Chondrocyte (in vitro differentiated cells): ENCODE data around the gene TGM4. TPM values are rescaled to one million over a fixed set of nuclear protein-coding genes. Genes with fewer than 3 reads are reported as not detected.

Experiments used
- DNase-seq: peaks from one replicate; pipeline ENCODE4 v3.0.0; 2021; ENCODE audit warnings: mixed read lengths, low spot score
- H3K27ac Mint-ChIP-seq: one replicate; pipeline ENCODE4 v1.8.0; 2021; ENCODE audit warnings: mild to moderate bottlenecking, moderate library complexity, mixed read lengths; ENCODE audit not compliant: unreplicated experiment
- H3K27me3 Mint-ChIP-seq: 2 replicates; pipeline ENCODE4 v1.8.0; 2021; ENCODE audit warnings: low read depth, mixed read lengths
- H3K36me3 Mint-ChIP-seq: 2 replicates; pipeline ENCODE4 v1.8.0; 2021; ENCODE audit warnings: low read depth, mixed read lengths
- H3K4me1 Mint-ChIP-seq: 2 replicates; pipeline ENCODE4 v1.8.0; 2021; ENCODE audit warnings: low read depth, mild to moderate bottlenecking, mixed read lengths
- H3K4me3 Mint-ChIP-seq: one replicate; pipeline ENCODE4 v1.8.0; 2021; ENCODE audit warnings: mild to moderate bottlenecking, moderate library complexity, mixed read lengths; ENCODE audit not compliant: unreplicated experiment
- H3K9me3 Mint-ChIP-seq: 2 replicates; pipeline ENCODE4 v1.8.0; 2021; ENCODE audit warnings: low read depth, mixed read lengths
- CTCF ChIP-seq: fragments of 200-600 bp; sonication (generic); IDR thresholded peaks from 2 replicates; pipeline ENCODE4 v1.5.0; 2021; ENCODE audit warnings: antibody characterized with exemption, mild to moderate bottlenecking, moderate library complexity
- total RNA-seq: library from RNA; stranded (reverse); gene quantifications from 3 replicates; pipeline ENCODE4 v1.2.1, GENCODE V29; 2021

The TGM4 gene
- total RNA-seq, 1 donor from 2014 or later = 0.27 TPM

- H3K4me3 Mint-ChIP-seq = no peak overlapping the region
- H3K27ac Mint-ChIP-seq = peak overlapping the region; percentile 0
- no peaks in the 10 kb centered on the region for H3K36me3 Mint-ChIP-seq
- H3K4me1 Mint-ChIP-seq = peaks cover 42% of the 10 kb centered on the region
- H3K27me3 Mint-ChIP-seq = no peaks in the 10 kb centered on the region
- no peaks in the 10 kb centered on the region for H3K9me3 Mint-ChIP-seq
- TF ChIP-seq CTCF = no peak
- DNase-seq = no peak
These were observed 12.7 kb downstream of the TGM4 start for GRCh38 chr3:44887101-44887500.

GRCh38 chr3:44890258-44890657 is 15.8 kb downstream of the TGM4 start:
- no peak overlapping the region for H3K27ac Mint-ChIP-seq
- no peak for TF ChIP-seq CTCF

GRCh38 chr3:44890852-44891251 is 16.4 kb downstream of the TGM4 start:
- H3K4me3 Mint-ChIP-seq = no peak overlapping the region
- no peak overlapping the region for H3K27ac Mint-ChIP-seq
- no peaks in the 10 kb centered on the region for H3K36me3 Mint-ChIP-seq
- H3K4me1 Mint-ChIP-seq = peaks cover 39% of the 10 kb centered on the region
- TF ChIP-seq CTCF = no peak
- no peak for DNase-seq
- H3K9me3 Mint-ChIP-seq = no peaks in the 10 kb centered on the region
- H3K27me3 Mint-ChIP-seq = no peaks in the 10 kb centered on the region

More at GRCh38 chr3:44890258-44890657, 15.8 kb downstream of the TGM4 start:
- Mint-ChIP-seq H3K4me3 (no peak overlapping the region), H3K4me1 (peaks cover 45% of the 10 kb centered on the region), H3K36me3 (no peaks in the 10 kb centered on the region), H3K27me3 (no peaks in the 10 kb centered on the region), H3K9me3 (no peaks in the 10 kb centered on the region)
- DNase-seq = no peak

- no peak for TF ChIP-seq CTCF
- Mint-ChIP-seq H3K27me3 (no peaks in the 10 kb centered on the region), H3K36me3 (no peaks in the 10 kb centered on the region), H3K4me1 (peaks cover 29% of the 10 kb centered on the region), H3K4me3 (no peak overlapping the region), H3K27ac (peak overlapping the region; percentile 82), H3K9me3 (no peaks in the 10 kb centered on the region)
- DNase-seq = no peak
These were observed 18.3 kb downstream of the TGM4 start for GRCh38 chr3:44892689-44893088.

- H3K27me3 Mint-ChIP-seq = no peaks in the 10 kb centered on the region
- H3K4me3 Mint-ChIP-seq = no peak overlapping the region
- no peaks in the 10 kb centered on the region for H3K9me3 Mint-ChIP-seq
- H3K36me3 Mint-ChIP-seq = no peaks in the 10 kb centered on the region
- TF ChIP-seq CTCF = no peak
- H3K27ac Mint-ChIP-seq = peak overlapping the region; percentile 82
- DNase-seq = no peak
- peaks cover 29% of the 10 kb centered on the region for H3K4me1 Mint-ChIP-seq
These were observed 18.7 kb downstream of the TGM4 start for GRCh38 chr3:44893097-44893496.
